HG03460 (cell line): ENCODE data around the gene DEFB132.
A peak's percentile ranks its signal among the peaks of the same experiment; 100 is the strongest.

Experiments used
- ATAC-seq: cut with Tn5 transposase; IDR thresholded peaks from one replicate; pipeline ENCODE4 v1.9.1; 2021; ENCODE audit not compliant: unreplicated experiment

DEFB132 gene

GRCh38 chr20:295804-296203 lies 38.3 kb downstream of the DEFB132 start:
- ATAC-seq = no peak

GRCh38 chr20:297098-297924 lies 39.8 kb downstream of the DEFB132 start, which contains the start of gene ZCCHC3:
TSS of gene ZCCHC3 (plus strand) at chr20:297570. CDS start at chr20:297587, 17 bp downstream.
- ATAC-seq = peak; percentile 76

GRCh38 chr20:297925-298775 lies 40.6 kb downstream of the DEFB132 start:
- peak; percentile 22 for ATAC-seq

GRCh38 chr20:298776-299391 lies 41.4 kb downstream of the DEFB132 start:
- no peak for ATAC-seq

GRCh38 chr20:300345-300990 lies 42.9 kb downstream of the DEFB132 start:
- ATAC-seq = no peak

GRCh38 chr20:301886-302848 lies 44.6 kb downstream of the DEFB132 start:
- ATAC-seq = no peak

GRCh38 chr20:305745-306144 lies 48.2 kb downstream of the DEFB132 start:
- no peak for ATAC-seq

GRCh38 chr20:308427-309038 lies 51.0 kb downstream of the DEFB132 start:
- no peak for ATAC-seq

- ATAC-seq = no peak
Observed at GRCh38 chr20:309306-309840, 51.8 kb downstream of the DEFB132 start.

GRCh38 chr20:309841-310644 lies 52.5 kb downstream of the DEFB132 start:
- ATAC-seq = peak; percentile 99

- ATAC-seq = no peak
Observed at GRCh38 chr20:310645-311044, 53.1 kb downstream of the DEFB132 start.
